SK-N-MC (cell line): ENCODE measurements around the gene IL15RA.

Source experiments
- DNase-seq: peaks from one replicate; pipeline ENCODE4 v3.0.0-alpha.2; 2011; ENCODE audit warnings: low read depth, low spot score
- H3K27ac ChIP-seq: fragments of 200-600 bp; sonication (generic); 2 replicates; pipeline ENCODE4 v1.5.1; 2016; ENCODE audit warnings: mixed run types
- H3K36me3 ChIP-seq: fragments of 200-600 bp; sonication (generic); 2 replicates; pipeline ENCODE4 v1.6.1; 2017; ENCODE audit warnings: antibody characterized with exemption, low read length, mixed read lengths; ENCODE audit not compliant: insufficient read depth
- H3K4me3 ChIP-seq: fragments of 200-600 bp; sonication (generic); 2 replicates; pipeline ENCODE4 v1.5.1; 2016
- H3K9ac ChIP-seq: fragments of 200-600 bp; sonication (generic); 2 replicates; pipeline ENCODE4 v1.8.0; 2017; ENCODE audit warnings: mixed run types, mixed read lengths; ENCODE audit not compliant: insufficient read length
- H3K9me3 ChIP-seq: fragments of 200-600 bp; sonication (generic); 2 replicates; pipeline ENCODE4 v1.6.1; 2017; ENCODE audit warnings: low read depth, mild to moderate bottlenecking, antibody characterized with exemption, low read length, moderate library complexity, mixed read lengths
- EZH2 ChIP-seq: fragments of 200-600 bp; sonication (generic); IDR thresholded peaks from one replicate; pipeline ENCODE4 v1.6.1; 2017; ENCODE audit warnings: antibody characterized with exemption
- FOXP2 ChIP-seq: optimal IDR thresholded peaks from 2 replicates; pipeline ENCODE3; 2011; ENCODE audit warnings: mild to moderate bottlenecking, moderate library complexity; ENCODE audit not compliant: insufficient read depth; ENCODE audit errors: extremely low read length, control extremely low read depth
- POLR2AphosphoS5 ChIP-seq: IDR thresholded peaks from 2 replicates; pipeline ENCODE4 v1.6.1; 2012; ENCODE audit warnings: mild to moderate bottlenecking, low read depth, low read length, borderline replicate concordance

The IL15RA gene

DNA sequence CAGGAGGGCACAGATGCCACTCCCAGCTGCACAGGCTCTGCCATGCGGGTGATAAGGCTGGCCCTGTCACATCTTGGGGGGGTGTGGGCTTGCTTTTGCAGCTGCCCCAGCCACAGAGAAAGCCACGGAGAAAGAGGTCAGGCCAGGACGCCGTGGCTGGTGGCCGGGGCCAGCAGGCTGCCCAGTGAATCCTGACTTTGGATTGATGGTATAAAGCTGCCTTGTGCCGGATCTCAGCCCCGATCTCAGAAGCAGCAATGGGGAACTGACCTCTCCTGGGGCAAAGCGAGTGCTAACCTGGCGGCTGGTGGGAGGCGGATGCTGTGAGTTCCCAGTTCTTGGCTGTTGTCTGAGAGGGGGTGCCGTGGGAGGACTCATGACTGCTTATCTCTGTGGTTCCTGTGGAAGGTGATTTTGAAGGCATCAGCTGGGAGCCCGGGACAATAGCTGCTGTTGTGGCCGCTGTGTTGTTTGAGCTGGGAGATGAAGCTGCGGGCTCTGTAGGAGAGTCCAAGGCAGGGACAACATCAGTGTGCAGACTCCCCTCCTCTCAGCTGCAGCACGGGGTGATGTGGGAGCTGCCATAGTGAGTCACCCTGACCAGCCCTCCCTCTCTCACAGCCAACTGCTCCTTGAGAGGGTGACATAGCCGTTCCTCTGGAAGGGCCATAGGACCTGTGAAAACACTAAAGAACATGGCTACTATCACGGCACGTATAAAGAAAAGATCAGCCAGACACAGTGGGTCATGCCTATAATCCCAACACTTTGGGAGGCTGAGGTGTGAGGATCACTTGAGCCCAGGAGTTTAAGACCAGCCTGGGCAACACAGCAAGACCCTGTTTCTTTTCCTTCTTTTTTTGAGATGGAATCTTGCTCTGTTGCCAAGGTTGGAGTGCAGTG, 17.0 kb downstream of the IL15RA start:
- no peak overlapping the region for H3K4me3 ChIP-seq
- H3K36me3 ChIP-seq, result no peaks in the 10 kb centered on the region
- no peak overlapping the region for H3K9ac ChIP-seq
- TF ChIP-seq EZH2 (no peak), FOXP2 (no peak), POLR2AphosphoS5 (no peak)
- no peak overlapping the region for H3K27ac ChIP-seq
- no peaks in the 10 kb centered on the region for H3K9me3 ChIP-seq
- no peak for DNase-seq

DNA sequence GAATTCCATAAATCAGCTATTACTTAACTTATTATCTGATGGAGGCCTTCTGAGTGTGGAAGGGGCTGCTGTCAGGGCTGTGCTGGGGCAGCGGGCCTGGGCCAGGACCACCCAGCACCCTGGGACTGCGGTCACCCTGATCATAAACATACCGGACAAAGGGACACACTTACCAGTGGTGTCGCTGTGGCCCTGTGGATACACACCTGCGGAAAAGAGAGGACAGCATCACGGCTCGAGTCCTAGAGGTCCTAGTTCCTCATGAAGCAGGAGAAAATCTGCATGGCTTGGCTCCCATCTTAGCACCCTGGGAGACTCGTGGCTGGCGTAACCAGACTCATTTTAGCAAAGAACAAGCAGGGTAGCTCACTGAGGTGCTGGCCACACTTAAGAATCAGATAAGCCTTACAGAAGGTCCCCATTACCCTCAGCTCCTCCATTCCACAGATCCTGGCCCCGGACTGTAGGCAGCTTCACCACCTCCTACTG, 17.7 kb downstream of the IL15RA start:
- H3K27ac ChIP-seq, result no peak overlapping the region
- no peaks in the 10 kb centered on the region for H3K9me3 ChIP-seq
- H3K4me3 ChIP-seq, result no peak overlapping the region
- H3K9ac ChIP-seq, result no peak overlapping the region
- DNase-seq, result no peak
- no peaks in the 10 kb centered on the region for H3K36me3 ChIP-seq
- TF ChIP-seq FOXP2 (no peak), EZH2 (no peak), POLR2AphosphoS5 (no peak)

DNA sequence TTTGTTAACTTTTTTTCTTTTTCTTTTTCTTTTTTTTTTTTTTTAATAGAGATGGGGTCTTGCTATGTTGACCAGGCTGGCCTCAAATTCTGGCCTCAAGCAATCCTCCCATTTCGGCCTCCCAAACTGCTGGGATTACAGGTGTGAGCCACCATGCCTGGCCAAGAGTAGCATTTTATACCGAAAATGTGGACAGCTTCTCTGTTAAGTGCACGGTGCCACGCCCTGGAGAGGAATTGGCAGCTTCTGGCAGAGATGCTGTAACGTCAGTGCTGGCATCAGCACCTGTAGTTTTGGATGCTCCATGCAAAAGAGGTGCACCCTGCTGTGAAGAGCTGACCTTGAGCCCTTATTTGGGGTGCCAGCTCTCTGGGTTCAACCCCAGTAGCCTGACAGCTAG, 18.2 kb downstream of the IL15RA start:
- TF ChIP-seq EZH2, result no peak
- TF ChIP-seq FOXP2, result no peak
- no peak for TF ChIP-seq POLR2AphosphoS5
- Histone ChIP-seq H3K9ac (no peak overlapping the region), H3K9me3 (no peaks in the 10 kb centered on the region), H3K36me3 (no peaks in the 10 kb centered on the region), H3K4me3 (no peak overlapping the region), H3K27ac (no peak overlapping the region)
- DNase-seq, result no peak

DNA sequence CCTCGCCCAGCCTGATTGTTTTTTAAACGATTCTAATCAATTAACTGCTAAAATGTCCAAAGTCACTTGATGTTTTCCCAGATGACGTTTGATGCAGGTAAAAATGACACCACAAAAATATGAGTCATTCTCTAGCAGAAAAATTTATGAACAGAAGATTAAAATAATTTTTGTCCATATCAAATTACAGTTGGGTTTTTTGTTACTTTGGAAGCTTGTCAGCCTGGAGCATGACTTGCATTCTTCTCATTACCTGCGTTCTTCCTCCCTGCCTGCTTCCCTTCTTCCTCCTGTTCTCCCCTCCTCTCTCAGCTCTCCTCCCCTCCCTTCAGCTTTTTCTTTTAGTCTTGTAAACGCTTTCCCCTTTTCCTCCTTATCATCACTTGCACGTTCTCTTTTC, 18.7 kb downstream of the IL15RA start:
- Histone ChIP-seq H3K9me3 (no peaks in the 10 kb centered on the region), H3K4me3 (no peak overlapping the region), H3K9ac (no peak overlapping the region), H3K36me3 (no peaks in the 10 kb centered on the region), H3K27ac (no peak overlapping the region)
- TF ChIP-seq FOXP2, result no peak
- TF ChIP-seq EZH2, result no peak
- TF ChIP-seq POLR2AphosphoS5, result no peak
- DNase-seq, result no peak

DNA sequence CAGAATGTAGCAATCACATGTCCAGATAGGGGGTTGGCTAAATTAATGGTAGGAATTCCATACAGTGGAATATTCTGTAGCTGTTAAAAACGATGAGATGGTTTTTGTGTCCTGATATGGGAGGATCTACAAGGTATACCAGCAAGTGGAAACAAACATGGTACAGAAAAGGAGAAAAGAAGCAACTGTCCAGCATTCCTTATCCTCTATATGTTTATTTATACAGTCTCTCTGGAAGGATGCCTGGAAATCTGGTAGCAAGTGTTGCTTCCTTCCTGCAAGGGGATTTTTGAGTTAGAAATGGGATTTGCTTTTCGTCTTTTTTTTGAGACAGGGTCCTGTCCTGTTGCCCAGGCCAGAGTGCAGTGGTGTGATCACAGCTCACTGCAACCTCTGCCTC, 19.3 kb downstream of the IL15RA start:
- TF ChIP-seq POLR2AphosphoS5 (no peak), EZH2 (no peak), FOXP2 (no peak)
- Histone ChIP-seq H3K9me3 (no peaks in the 10 kb centered on the region), H3K36me3 (no peaks in the 10 kb centered on the region), H3K9ac (no peak overlapping the region), H3K4me3 (no peak overlapping the region), H3K27ac (no peak overlapping the region)
- DNase-seq, result no peak

DNA sequence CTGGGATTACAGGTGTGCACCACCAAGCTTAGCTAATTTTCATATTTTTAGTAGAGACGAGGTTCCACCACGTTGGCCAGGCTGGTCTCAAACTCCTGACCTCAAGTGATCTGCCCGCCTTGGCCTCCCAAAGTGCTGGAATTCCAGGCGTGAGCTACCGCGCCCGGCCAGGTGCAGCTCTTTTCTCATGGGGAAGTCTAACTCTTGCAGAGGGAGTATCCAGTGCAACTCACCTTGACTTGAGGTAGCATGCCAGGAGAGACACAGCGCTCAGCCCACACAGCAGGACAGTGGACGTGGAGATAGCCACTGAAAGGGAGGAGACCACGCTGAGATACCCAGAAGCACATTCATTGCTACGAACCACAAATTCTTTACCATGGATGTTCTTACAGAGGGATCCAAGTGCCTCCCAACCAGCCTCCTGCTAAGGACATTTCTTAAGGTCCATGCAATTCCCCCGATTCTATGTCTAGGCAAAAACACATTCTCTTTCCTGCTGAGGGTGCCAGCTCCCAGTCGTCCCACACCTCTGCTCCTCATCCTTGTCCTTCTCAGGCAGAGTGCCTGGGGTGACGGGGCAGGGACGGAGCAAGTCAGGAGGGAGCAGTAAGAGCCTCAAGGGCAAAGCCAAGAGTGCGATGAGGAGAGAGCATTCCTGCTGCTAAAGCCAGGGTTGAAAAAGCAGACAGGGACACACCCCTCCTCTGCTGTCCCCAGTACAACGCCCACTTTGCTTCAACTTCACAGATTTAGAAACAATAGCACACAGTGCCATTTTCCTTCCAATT, 21.0 kb downstream of the IL15RA start:
- Histone ChIP-seq H3K4me3 (no peak overlapping the region), H3K36me3 (no peaks in the 10 kb centered on the region)
- TF ChIP-seq FOXP2 (no peak), EZH2 (no peak), POLR2AphosphoS5 (no peak)

DNA sequence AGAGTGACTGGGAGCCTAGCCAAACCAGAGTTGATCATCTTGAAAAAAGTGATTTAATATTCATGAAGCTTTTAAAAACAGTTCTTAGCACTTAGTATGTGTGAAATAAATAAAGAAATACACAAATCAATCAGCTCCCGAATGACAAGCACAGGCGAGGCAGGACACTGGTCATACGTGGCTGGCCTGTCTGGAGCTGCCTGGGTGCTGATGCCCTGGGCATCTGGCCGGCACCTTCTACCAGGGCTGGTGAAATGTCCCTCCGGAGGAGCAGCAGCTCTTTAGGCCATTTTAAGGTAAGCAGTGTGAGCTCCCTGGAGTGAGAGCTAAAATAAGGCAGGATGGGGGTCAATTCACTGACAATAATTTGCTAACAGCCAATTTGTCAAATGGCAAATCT, 23.7 kb downstream of the IL15RA start:
- no peak overlapping the region for H3K4me3 ChIP-seq
- no peaks in the 10 kb centered on the region for H3K36me3 ChIP-seq
- no peak overlapping the region for H3K9ac ChIP-seq
- TF ChIP-seq POLR2AphosphoS5 (no peak), FOXP2 (no peak), EZH2 (no peak)
- no peaks in the 10 kb centered on the region for H3K9me3 ChIP-seq
- DNase-seq, result no peak
- no peak overlapping the region for H3K27ac ChIP-seq

More for the DNA sequence above, 21.0 kb downstream of the IL15RA start:
- no peak overlapping the region for H3K9ac ChIP-seq
- H3K9me3 ChIP-seq, result no peaks in the 10 kb centered on the region
- no peak overlapping the region for H3K27ac ChIP-seq
- DNase-seq, result no peak

DNA sequence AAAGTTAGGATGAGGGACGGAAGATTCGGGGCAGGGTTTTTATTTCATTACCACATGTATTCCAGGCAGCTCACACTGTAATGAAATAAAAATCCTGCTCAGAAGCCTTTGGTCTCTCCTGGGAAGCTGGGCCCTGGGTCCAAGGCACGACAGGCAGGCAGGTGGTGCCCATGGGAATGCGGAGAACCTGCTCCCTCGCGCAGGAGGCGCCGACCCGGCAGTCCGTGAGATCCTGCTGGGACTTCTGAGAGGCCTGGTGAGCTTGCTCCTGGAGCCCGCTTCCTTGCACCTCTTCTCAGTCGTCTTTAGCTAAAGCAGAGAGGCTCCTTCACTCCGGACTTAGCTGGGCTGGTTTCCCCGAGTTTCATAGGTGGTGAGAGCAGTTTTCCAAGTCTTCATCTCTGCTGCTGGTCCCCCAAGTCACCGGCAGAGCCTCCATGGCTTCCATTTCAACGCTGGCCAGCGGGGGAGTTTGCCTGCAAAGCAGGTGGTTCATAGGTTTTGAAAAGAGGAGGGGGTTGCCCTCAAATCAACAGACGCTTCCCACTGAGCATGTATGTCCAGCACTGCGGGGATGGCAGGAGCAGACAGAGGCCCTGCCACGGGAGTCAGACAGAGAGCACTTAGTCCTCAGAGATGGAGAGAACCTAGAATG, 24.5 kb downstream of the IL15RA start:
- no peak overlapping the region for H3K4me3 ChIP-seq
- DNase-seq, result no peak
- no peak overlapping the region for H3K27ac ChIP-seq
- no peak for TF ChIP-seq FOXP2
- no peak for TF ChIP-seq EZH2
- no peak for TF ChIP-seq POLR2AphosphoS5
- no peaks in the 10 kb centered on the region for H3K9me3 ChIP-seq
- no peaks in the 10 kb centered on the region for H3K36me3 ChIP-seq
- H3K9ac ChIP-seq, result no peak overlapping the region
